ENCODE results near the gene KANSL2. TPM values are rescaled to one million over a fixed set of nuclear protein-coding genes. Genes with fewer than 3 reads are reported as not detected.

KANSL2 gene
- total RNA-seq, 1 donor: 39.8 TPM

- H3K4me3 ChIP-seq (ENCODE audit: low read depth, low read length): no peak overlapping the region
- TF ChIP-seq, protein P1, sequence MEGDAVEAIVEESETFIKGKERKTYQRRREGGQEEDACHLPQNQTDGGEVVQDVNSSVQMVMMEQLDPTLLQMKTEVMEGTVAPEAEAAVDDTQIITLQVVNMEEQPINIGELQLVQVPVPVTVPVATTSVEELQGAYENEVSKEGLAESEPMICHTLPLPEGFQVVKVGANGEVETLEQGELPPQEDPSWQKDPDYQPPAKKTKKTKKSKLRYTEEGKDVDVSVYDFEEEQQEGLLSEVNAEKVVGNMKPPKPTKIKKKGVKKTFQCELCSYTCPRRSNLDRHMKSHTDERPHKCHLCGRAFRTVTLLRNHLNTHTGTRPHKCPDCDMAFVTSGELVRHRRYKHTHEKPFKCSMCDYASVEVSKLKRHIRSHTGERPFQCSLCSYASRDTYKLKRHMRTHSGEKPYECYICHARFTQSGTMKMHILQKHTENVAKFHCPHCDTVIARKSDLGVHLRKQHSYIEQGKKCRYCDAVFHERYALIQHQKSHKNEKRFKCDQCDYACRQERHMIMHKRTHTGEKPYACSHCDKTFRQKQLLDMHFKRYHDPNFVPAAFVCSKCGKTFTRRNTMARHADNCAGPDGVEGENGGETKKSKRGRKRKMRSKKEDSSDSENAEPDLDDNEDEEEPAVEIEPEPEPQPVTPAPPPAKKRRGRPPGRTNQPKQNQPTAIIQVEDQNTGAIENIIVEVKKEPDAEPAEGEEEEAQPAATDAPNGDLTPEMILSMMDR (IDR thresholded peaks at IDR 0.05; ENCODE audit: insufficient read depth, low read length): no peak
- no peak for DNase-seq (ENCODE audit: low read depth)
Observed at GRCh38 chr12:48690990-48691389, 9.0 kb upstream of the KANSL2 start.

DNA sequence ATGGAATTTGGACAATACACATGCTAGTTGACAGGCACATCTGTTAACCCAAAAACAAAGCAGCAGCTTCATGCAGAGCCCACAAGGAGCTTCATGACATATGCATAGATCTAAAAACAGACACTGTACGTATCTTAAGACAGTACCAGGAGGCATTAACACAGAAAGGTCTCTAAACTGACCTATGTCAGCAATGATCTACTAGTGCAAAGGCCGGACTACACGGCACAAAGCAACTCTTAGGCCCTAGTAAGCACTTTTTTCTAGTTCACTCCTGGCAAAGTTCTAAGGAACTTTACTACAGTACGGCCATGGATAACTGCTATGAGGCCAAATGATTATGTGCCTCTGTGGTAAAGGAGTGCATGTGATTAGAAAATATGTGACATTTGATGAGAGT, 8.4 kb upstream of the KANSL2 start:
- no peak overlapping the region for H3K4me3 ChIP-seq (ENCODE audit: low read depth, low read length)
- DNase-seq (ENCODE audit: low read depth): no peak
- TF ChIP-seq, protein P1 (IDR thresholded peaks at IDR 0.05; ENCODE audit: insufficient read depth, low read length): no peak

- TF ChIP-seq, protein P1 (IDR thresholded peaks at IDR 0.05; ENCODE audit: insufficient read depth, low read length): no peak
- no peak for DNase-seq (ENCODE audit: low read depth)
- no peak overlapping the region for H3K4me3 ChIP-seq (ENCODE audit: low read depth, low read length)
Observed at GRCh38 chr12:48688836-48689235, 6.8 kb upstream of the KANSL2 start.

- no peak overlapping the region for H3K4me3 ChIP-seq (ENCODE audit: low read depth, low read length)
- DNase-seq (ENCODE audit: low read depth): no peak
- TF ChIP-seq, protein P1 (IDR thresholded peaks at IDR 0.05; ENCODE audit: insufficient read depth, low read length): no peak
Observed at GRCh38 chr12:48687592-48687991, 5.6 kb upstream of the KANSL2 start.

GRCh38 chr12:48686615-48687334, 4.7 kb upstream of the KANSL2 start:
- TF ChIP-seq, protein P1 (IDR thresholded peaks at IDR 0.05; ENCODE audit: insufficient read depth, low read length): no peak
- H3K4me3 ChIP-seq (ENCODE audit: low read depth, low read length): no peak overlapping the region
- no peak for DNase-seq (ENCODE audit: low read depth)

GRCh38 chr12:48686037-48686595, 4.1 kb upstream of the KANSL2 start:
- TF ChIP-seq, protein P1 (IDR thresholded peaks at IDR 0.05; ENCODE audit: insufficient read depth, low read length): no peak
- no peak for DNase-seq (ENCODE audit: low read depth)
- no peak overlapping the region for H3K4me3 ChIP-seq (ENCODE audit: low read depth, low read length)

Data from fibroblast of the aortic adventitia (primary cell).